HepG2 (cell line): ENCODE data around the gene KCNMA1. TPM values are rescaled to one million over a fixed set of nuclear protein-coding genes. Genes with fewer than 3 reads are reported as not detected.

Experiments
- ATAC-seq: fragments of 200-7000 bp; cut with Tn5 transposase; 3 replicates; pipeline ENCODE4 v1.9.1; 2020; ENCODE audit warnings: mild to moderate bottlenecking, moderate library complexity
- BruUV-seq: library from RNA; stranded (reverse); fragments of 400-500 nt; replicated peaks from 2 replicates; lab custom pipeline; 2021; lab: Mats Ljungman, UMichigan
- CTCF ChIA-PET: fragments of 300-600 bp; formaldehyde crosslinking; extraction: SDS; loops from one replicate; lab custom pipeline; 2021; ENCODE audit warnings: low total read pairs, inconsistent platforms, low intra/inter-chr PET ratio; lab: Yijun Ruan, JAX
- POLR2A ChIA-PET: fragments of 350-600 bp; sonication (Branson Sonifier 250); formaldehyde crosslinking; loops from one replicate; lab custom pipeline; 2020; ENCODE audit warnings: antibody characterized with exemption, inconsistent platforms; lab: Yijun Ruan, JAX
- DNase-seq: peaks from one replicate; pipeline ENCODE4 v3.0.0-alpha.2; 2015; ENCODE audit warnings: low spot score
- FAIRE-seq: peaks from 3 replicates; lab custom pipeline; 2011; peaks lifted over from hg19 to GRCh38; lab: Jason Lieb, UNC
- H2AFZ ChIP-seq: one replicate; pipeline ENCODE4 v1.6.1; 2011; ENCODE audit warnings: low read length, inconsistent platforms
- H3K27ac ChIP-seq: fragments of 300-600 bp; 3 replicates; pipeline ENCODE4 v1.8.0; 2011; ENCODE audit warnings: mixed run types, mild to moderate bottlenecking, mixed read lengths, low read length, inconsistent platforms; ENCODE audit not compliant: insufficient read depth; ENCODE audit errors: extremely low read length
- H3K27me3 ChIP-seq, 2 experiments: fragments of 200-600 bp in 1 of 2; 2 replicates in 1 of 2; 3 replicates in 1 of 2; pipeline versions ENCODE4 v1.6.0 to v1.8.0; 2011; ENCODE audit warnings: low read length in 2 of 2, mild to moderate bottlenecking in 2 of 2, moderate library complexity in 2 of 2, inconsistent platforms in 1 of 2; ENCODE audit not compliant: insufficient read depth in 2 of 2, control insufficient read depth in 1 of 2
- H3K36me3 ChIP-seq, 2 experiments: fragments of 200-600 bp in 1 of 2; replicated peaks in 1 of 2; 2 replicates in 1 of 2; 3 replicates in 1 of 2; pipeline versions ENCODE4 v1.5.1 to v1.8.0; 2011; ENCODE audit warnings: low read length in 2 of 2, inconsistent platforms in 1 of 2; ENCODE audit not compliant: insufficient read depth in 2 of 2, control insufficient read depth in 1 of 2
- H3K4me1 ChIP-seq: 2 replicates; pipeline ENCODE4 v1.5.1; 2012; ENCODE audit warnings: low read length, inconsistent platforms; ENCODE audit not compliant: insufficient read depth
- H3K4me2 ChIP-seq: 2 replicates; pipeline ENCODE4 v1.6.0; 2011; ENCODE audit warnings: low read depth, low read length, inconsistent platforms
- H3K4me3 ChIP-seq, 3 experiments: fragments of 200-600 bp in 1 of 3; sonication (generic), shearing (Covaris generic) in 1 of 3; replicated peaks in 1 of 3; 2 replicates each; pipeline ENCODE4 v1.5.1; 2011 to 2016; ENCODE audit warnings: low read length in 3 of 3, inconsistent platforms in 2 of 3, low read depth in 2 of 3, mild to moderate bottlenecking in 2 of 3, control low read depth in 1 of 3, mixed read lengths in 1 of 3; ENCODE audit not compliant: insufficient read depth in 1 of 3
- H3K79me2 ChIP-seq: one replicate; pipeline ENCODE4 v1.6.1; 2011; ENCODE audit warnings: low read length, inconsistent platforms; ENCODE audit not compliant: insufficient read depth
- H3K9ac ChIP-seq: 2 replicates; pipeline ENCODE4 v1.6.0; 2011; ENCODE audit warnings: mild to moderate bottlenecking, low read depth, low read length, inconsistent platforms; ENCODE audit not compliant: insufficient read depth
- H3K9me3 ChIP-seq: 2 replicates; pipeline ENCODE4 v1.5.1; 2012; ENCODE audit warnings: mild to moderate bottlenecking, low read length
- H4K20me1 ChIP-seq: 2 replicates; pipeline ENCODE4 v1.6.0; 2011; ENCODE audit warnings: inconsistent platforms, mild to moderate bottlenecking, low read length, moderate library complexity; ENCODE audit not compliant: insufficient read depth
- ATF6 ChIP-seq: sonication (generic); formaldehyde crosslinking; conservative IDR thresholded peaks from 2 replicates; pipeline ENCODE4 v1.4.0; 2020; ENCODE audit warnings: missing genetic modification reagents
- ATF7 ChIP-seq, 2 experiments: fragments of 450-650 bp in 1 of 2; sonication (generic) in 1 of 2; formaldehyde crosslinking in 1 of 2; IDR thresholded peaks; 2 replicates each; pipeline versions ENCODE4 v1.4.0 to v1.6.1; 2016 to 2020; ENCODE audit warnings: antibody characterized with exemption in 1 of 2, mild to moderate bottlenecking in 1 of 2, missing genetic modification reagents in 1 of 2
- FOXK1 ChIP-seq: sonication (generic); formaldehyde crosslinking; IDR thresholded peaks from 2 replicates; pipeline ENCODE4 v1.4.0; 2020; ENCODE audit warnings: low read depth, missing genetic modification reagents, borderline replicate concordance
- LRRFIP1 ChIP-seq: sonication (generic); formaldehyde crosslinking; conservative IDR thresholded peaks from 2 replicates; pipeline ENCODE4 v1.4.0; 2020; ENCODE audit warnings: missing genetic modification reagents
- NFKBIZ ChIP-seq: IDR thresholded peaks from 2 replicates; pipeline ENCODE4 v1.6.1; 2018; ENCODE audit warnings: missing genetic modification reagents, missing compliant biosample characterization
- SATB2 ChIP-seq: sonication (generic); formaldehyde crosslinking; IDR thresholded peaks from 2 replicates; pipeline ENCODE4 v1.5.0; 2020; ENCODE audit warnings: missing genetic modification reagents
- ZNF180 ChIP-seq: sonication (generic); formaldehyde crosslinking; IDR thresholded peaks from 2 replicates; pipeline ENCODE4 v1.4.0; 2020; ENCODE audit warnings: low read depth, missing genetic modification reagents, borderline replicate concordance
- ZNF274 ChIP-seq: sonication (generic); formaldehyde crosslinking; IDR thresholded peaks from 2 replicates; pipeline ENCODE4 v1.5.1; 2020; ENCODE audit warnings: mild to moderate bottlenecking, missing genetic modification reagents
- ZNF703 ChIP-seq: sonication (generic); formaldehyde crosslinking; IDR thresholded peaks from 2 replicates; pipeline ENCODE4 v1.5.1; 2020; ENCODE audit warnings: missing genetic modification reagents, mild to moderate bottlenecking, moderate library complexity, borderline replicate concordance
- ZNF784 ChIP-seq: sonication (generic); formaldehyde crosslinking; IDR thresholded peaks from 2 replicates; pipeline ENCODE4 v1.5.1; 2020; ENCODE audit warnings: missing genetic modification reagents, mild to moderate bottlenecking, borderline replicate concordance
- WGBS: methylation state at CpG from one replicate; pipeline ENCODE4 v1.1.6; 2017; ENCODE audit warnings: low lambda C conversion rate; 5-methylcytosine and 5-hydroxymethylcytosine counted together
- in situ Hi-C: cut with HindIII; loops from 2 replicates; pipeline ENCODE4 v1.10.0; 2017; ENCODE audit warnings: low pct_unique_long_range_greater_than_20kb; ENCODE audit not compliant: extremely low pct_ligation_motif_present
- intact Hi-C: fragments of 100-400 bp; cut with micrococcal nuclease; formaldehyde crosslinking; loops from one replicate; pipeline ENCODE4 v1.10.0; 2022; ENCODE audit not compliant: unreplicated experiment
- polyA plus RNA-seq, 8 experiments: library from polyadenylated mRNA; depleted of rRNA in 3 of 8; stranded (reverse) in 7 of 8; unstranded in 1 of 8; fragments of >200 nt; fragmentation: Illumina TruSeq in 4 of 8; extraction: Trizol in 4 of 8; gene quantifications; 2 replicates each; pipeline versions ENCODE4 v1.2.1 to v1.2.3, GENCODE V29; 2011 to 2016; ENCODE audit warnings: low read depth in 4 of 8, missing spikeins in 1 of 8, mixed read lengths in 1 of 8; ENCODE audit not compliant: insufficient read depth in 1 of 8
- total RNA-seq, 5 experiments: library from RNA; depleted of rRNA; stranded (reverse); fragments of >200 nt; fragmentation: Illumina TruSeq; extraction: Trizol; gene quantifications; 2 replicates each; pipeline ENCODE4 v1.2.3, GENCODE V29; 2016; ENCODE audit warnings: low read depth in 1 of 5

Gene KCNMA1
- total and polyA plus RNA-seq, 2 of the 13 experiments (the other 11 are each of a cell fraction or from before 2014, with no cell fraction given) = 0.02 TPM; not detected in 1

- Histone ChIP-seq H3K4me1 (no peaks in the 10 kb centered on the region), H2AFZ (no peak overlapping the region), H3K9ac (no peak overlapping the region), H3K36me3 (no peaks in the 10 kb centered on the region), H4K20me1 (no peaks in the 10 kb centered on the region), H3K27ac (no peak overlapping the region), H3K4me3 (no peak overlapping the region), H3K27me3 (no peaks in the 10 kb centered on the region), H3K79me2 (no peaks in the 10 kb centered on the region), H3K9me3 (no peaks in the 10 kb centered on the region), H3K4me2 (no peak overlapping the region)
- in situ Hi-C loops = no loop called here
- DNase-seq = no peak
- WGBS = 4% methylated on average over 3 of the region's 3 CpGs
- ChIA-PET CTCF (no interaction called here), POLR2A (no interaction called here)
- intact Hi-C loops = no loop called here
- TF ChIP-seq FOXK1 (no peak), ZNF274 (CRISPR knock-in tag) (no peak), LRRFIP1 (no peak), ATF7 (IDR thresholded peaks at IDR 0.05) (no peak), ATF7 (CRISPR knock-in tag; IDR thresholded peaks at IDR 0.05) (no peak), ZNF784 (CRISPR knock-in tag) (no peak), NFKBIZ (CRISPR knock-in tag) (no peak), ATF6 (no peak), SATB2 (CRISPR knock-in tag) (no peak), ZNF703 (no peak), ZNF180 (CRISPR knock-in tag) (no peak)
- no peak for ATAC-seq
- FAIRE-seq = no peak
- no TSS peak for BruUV-seq
Measured at GRCh38 chr10:77664696-77665095, 27.1 kb upstream of the KCNMA1 start.
